Measurements from ENCODE around the gene TMA7.
"Not testable (repeated sequence)": the region's sequence is repeated elsewhere in the genome, so short reads cannot be mapped to it uniquely, and the experiment has no call there.

Gene TMA7

DNA sequence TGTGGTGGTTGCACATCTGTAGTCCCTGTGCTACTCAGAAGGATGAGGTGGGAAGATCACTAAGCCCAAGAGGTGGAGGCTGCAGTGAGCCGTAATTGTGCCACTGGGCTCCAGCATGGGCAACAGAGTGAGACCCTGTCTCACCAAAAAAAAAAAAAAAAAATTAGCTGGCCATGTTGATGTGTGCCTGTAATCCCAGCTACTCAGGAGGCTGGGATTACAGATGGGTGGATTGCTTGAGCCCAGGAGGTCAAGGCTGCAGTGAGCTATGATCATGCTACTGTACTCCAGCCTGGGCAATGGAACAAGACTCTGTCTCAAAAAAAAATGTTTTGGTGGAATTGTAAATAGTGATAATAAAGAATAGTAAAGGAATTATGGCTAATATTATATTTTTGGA lies 16.4 kb downstream of the TMA7 start:
- no peak for DNase-seq
- intact Hi-C loops (cut with DNase I): no loop called here

- no peak for DNase-seq
Observed at GRCh38 chr3:48459331-48459730, 19.3 kb downstream of the TMA7 start.

GRCh38 chr3:48459773-48460516 lies 19.9 kb downstream of the TMA7 start:
- no peak for DNase-seq
- intact Hi-C loops (cut with DNase I): no loop called here

More at GRCh38 chr3:48459331-48459730, 19.3 kb downstream of the TMA7 start:
- intact Hi-C loops (cut with DNase I): no loop called here

DNA sequence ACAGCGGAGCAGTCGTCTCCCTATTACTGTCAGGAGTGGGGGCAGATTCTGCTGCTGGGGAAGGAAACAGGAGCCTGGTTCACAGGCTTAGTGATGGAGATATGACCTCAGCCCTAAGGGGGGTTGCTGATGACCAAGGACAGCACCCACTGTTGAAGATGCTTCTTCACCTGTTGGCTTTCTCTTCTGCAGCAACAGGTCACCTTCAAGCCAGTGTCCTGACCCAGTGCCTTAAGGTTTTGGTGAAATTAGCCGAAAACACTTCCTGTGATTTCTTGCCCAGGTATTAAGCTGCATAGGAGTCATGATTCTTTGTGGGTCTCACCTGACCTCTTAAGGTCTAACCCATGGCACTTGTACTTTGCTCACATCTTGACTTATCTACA lies 20.5 kb downstream of the TMA7 start:
- DNase-seq: no peak
- intact Hi-C loops (cut with DNase I): no loop called here

- intact Hi-C loops (cut with DNase I): not testable (repeated sequence)
Observed at GRCh38 chr3:48461767-48462166, 21.7 kb downstream of the TMA7 start.

DNA sequence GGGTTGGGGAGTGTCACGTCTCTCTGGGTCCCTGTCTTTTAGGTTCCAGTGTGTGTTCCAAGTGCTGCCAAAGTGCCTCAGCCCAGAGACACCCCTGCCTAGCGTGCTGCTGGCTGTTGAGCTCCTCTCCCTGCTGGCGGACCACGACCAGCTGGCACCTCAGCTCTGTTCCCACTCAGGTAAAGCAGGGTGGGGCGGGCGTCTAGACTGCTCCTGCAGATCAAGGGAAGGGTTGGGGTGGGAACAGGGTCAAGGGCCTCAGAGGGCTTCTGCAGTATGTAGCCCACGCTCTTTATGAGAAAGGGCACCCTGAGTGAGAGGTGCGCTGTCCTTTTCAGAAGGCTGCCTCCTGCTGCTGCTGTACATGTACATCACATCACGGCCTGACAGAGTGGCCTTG lies 23.6 kb downstream of the TMA7 start:
- intact Hi-C loops (cut with DNase I): loop anchor here (2.0 kb wide), 1 partner anchor 83 kb away; no protein-coding TSS in a partner anchor
- DNase-seq: no peak

More at GRCh38 chr3:48461767-48462166, 21.7 kb downstream of the TMA7 start:
- DNase-seq: not testable (repeated sequence)

DNA sequence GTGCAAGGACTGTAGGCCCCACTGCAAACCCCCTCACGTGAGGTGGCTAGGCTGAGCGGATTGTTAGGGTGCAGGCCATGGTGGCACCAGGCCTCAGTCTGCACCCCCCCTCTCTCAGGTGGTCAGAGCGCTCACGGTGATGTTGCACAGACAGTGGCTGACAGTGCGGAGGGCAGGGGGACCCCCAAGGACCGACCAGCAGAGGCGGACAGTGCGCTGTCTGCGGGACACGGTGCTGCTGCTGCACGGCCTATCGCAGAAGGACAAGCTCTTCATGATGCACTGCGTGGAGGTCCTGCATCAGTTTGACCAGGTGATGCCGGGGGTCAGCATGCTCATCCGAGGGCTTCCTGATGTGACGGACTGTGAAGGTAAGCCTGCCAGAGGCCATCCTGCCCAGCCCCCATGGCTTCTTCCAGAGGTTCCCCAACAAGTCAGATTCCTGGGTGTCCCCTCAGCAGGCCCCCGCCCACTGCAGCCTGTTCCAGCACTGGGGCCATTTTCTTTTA lies 24.7 kb downstream of the TMA7 start:
- peak in 1 of 42 donors; percentile 29 for DNase-seq
- intact Hi-C loops (cut with DNase I): loop anchor here (2.0 kb wide), 1 partner anchor 82 kb away; no protein-coding TSS in a partner anchor

DNA sequence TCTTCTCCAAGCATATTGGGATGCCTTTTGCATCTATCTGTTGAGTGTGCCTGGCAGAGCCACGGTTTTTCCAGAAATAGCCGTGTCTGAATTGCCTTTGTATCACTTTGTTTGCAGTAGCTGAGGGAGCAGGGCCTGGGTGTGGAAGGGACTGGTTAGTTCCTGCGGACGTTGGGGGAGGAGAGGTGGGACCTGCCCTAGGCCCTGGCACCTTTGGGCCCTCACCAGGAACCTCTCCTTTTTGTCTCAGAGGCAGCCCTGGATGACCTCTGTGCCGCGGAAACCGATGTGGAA lies 25.1 kb downstream of the TMA7 start:
- intact Hi-C loops (cut with DNase I): loop anchor here (2.0 kb wide), 1 partner anchor 82 kb away; no protein-coding TSS in a partner anchor
- DNase-seq: no peak

GRCh38 chr3:48465531-48466378 lies 25.7 kb downstream of the TMA7 start:
- DNase-seq: peak; percentile 82 to 99 (median 96)
- intact Hi-C loops (cut with DNase I): loop anchor here (2.0 kb wide), 1 partner anchor 81 kb away; no protein-coding TSS in a partner anchor

GRCh38 chr3:48466386-48467109 lies 26.5 kb downstream of the TMA7 start:
- intact Hi-C loops (cut with DNase I): no loop called here
- peak in 5 of 42 donors; percentile 6 to 39 (median 22) for DNase-seq

DNA sequence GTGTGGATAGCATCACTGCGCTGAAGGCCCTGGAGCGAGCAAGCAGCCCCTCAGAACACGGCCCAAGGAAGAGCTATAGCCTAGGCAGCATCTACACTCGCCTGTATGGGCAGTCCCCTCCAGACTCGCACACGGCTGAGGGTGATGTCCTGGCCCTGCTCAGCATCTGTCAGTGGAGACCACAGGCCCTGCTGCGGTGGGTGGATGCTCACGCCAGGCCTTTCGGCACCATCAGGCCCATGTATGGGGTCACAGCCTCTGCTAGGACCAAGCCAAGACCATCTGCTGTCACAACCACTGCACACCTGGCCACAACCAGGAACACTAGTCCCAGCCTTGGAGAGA lies 27.0 kb downstream of the TMA7 start:
- DNase-seq: no peak

DNA sequence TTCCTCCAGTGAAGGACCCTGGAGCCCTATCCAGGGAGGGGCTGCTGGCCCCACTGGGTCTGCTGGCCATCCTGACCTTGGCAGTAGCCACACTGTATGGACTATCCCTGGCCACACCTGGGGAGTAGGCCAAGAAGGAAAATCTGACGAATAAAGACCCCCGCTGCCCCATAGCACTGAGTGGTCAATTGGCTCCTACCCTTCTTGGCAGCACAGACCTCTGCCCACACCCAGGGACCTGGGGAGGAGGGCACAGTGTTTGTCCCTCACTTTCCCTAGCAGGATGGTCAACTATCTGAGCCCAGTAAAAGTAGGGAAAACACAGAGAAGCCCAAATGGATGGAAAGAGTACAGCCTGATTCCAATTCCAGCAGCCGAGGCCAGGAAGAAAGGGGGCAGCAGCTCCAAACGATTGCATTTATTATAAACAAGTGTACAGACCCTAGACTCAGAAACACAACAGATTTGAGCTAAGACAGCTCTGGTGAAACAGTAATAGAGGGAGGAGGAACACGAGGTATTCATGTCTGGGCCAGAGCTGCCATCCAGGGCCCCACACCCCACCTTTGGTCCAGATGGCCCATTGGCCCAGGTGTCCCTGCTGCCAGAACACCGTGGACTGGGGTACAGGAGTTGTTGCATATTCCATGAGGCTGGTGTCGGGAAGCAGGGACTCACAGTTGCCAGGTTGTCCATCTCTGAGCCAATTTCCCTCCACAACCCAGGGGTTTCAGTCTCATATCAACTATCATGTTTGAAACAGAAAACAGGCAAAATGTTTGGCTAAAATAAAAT lies 27.6 kb downstream of the TMA7 start:
- intact Hi-C loops (cut with DNase I): no loop called here

More for the DNA sequence above, 27.0 kb downstream of the TMA7 start:
- intact Hi-C loops (cut with DNase I): no loop called here

DNA sequence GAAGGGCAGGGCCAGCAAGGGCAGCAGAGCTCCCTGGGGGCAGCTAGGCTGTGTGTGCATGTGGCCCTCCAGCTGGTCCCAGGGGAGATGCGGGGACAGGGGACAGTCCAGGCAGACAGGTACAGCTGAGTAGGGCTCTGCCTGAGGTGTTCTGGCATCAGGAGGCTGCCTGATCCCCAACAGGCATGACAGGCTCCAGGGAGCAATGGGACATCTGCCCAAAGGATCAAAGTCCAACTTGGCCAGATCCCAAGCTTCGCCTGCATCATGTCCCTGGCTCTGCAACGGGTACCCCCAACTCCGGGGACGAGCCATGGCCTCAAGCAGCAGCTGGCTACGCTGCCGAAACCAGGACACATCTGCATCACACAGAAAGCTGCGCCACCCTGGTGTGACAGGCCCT lies 28.3 kb downstream of the TMA7 start:
- peak in 4 of 42 donors; percentile 7 to 59 (median 28) for DNase-seq
- intact Hi-C loops (cut with DNase I): no loop called here

More for the DNA sequence above, 27.6 kb downstream of the TMA7 start:
- no peak for DNase-seq

DNA sequence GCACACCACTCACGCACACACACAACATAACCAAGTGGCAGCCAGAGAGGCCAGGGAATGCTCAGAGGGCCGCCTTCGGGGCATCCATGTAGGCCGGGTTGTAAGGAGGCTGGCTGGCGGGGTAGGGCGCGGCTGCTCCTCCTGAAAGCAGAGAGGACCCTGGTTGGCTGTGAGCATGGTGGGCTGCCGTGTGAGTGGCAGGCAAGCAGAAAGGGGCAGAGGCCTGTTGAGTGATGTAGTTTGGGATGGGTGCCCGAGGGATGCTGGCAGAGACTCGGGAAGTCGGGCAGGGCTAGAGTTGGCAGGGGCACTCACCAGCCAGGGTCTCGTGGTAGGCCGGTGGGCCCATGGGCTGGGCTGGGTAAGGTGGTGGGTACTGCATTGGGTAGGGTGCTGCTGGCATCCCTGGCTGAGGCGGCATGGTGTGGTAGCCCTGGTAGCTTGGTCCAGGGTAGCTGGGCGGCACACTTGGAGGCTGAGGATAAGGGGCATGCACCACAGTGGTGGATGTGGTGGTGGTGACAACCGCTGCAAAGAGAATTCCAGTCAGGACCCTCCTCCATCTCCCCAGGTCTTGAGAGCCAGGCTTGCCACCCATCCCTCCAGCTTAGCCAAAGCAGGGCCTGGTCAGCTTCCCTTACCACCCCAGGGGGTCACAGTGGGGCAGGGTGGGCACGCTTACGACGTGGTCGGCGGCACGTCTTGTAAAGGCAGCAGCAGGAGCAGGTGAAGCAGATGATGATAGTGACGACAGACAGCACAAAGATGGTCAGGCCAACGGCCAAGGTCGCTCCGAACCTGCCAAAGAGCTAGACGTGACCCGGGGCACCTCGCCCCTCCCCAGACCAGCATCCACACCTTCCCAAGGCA lies 29.2 kb downstream of the TMA7 start:
- DNase-seq: peak in 15 of 42 donors; percentile 8 to 64 (median 43)
- intact Hi-C loops (cut with DNase I): no loop called here

DNA sequence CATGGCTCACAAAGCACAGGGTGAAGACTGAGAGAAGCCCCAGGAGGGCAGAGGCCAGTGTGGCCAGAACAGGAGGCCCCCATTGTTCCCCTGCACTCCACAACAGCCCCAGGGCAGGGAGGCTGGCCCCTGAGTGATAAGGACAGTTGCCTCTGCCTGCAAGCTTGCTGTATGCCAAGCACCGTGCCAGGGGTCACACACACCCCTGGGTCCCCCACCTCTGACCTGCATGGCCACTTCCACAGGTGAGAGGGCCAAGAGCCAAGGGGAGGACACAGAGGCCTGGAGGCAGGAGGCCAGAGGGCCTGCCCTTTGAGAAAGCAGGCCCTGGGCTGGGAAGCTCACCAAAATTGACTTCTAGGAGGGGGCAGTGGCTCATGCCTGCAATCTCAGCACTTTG lies 30.2 kb downstream of the TMA7 start:
- intact Hi-C loops (cut with DNase I): no loop called here
- DNase-seq: no peak

GRCh38 chr3:48472673-48472922 lies 32.5 kb downstream of the TMA7 start:
- peak in 2 of 42 donors; percentile 18 to 26 for DNase-seq
- intact Hi-C loops (cut with DNase I): no loop called here

DNA sequence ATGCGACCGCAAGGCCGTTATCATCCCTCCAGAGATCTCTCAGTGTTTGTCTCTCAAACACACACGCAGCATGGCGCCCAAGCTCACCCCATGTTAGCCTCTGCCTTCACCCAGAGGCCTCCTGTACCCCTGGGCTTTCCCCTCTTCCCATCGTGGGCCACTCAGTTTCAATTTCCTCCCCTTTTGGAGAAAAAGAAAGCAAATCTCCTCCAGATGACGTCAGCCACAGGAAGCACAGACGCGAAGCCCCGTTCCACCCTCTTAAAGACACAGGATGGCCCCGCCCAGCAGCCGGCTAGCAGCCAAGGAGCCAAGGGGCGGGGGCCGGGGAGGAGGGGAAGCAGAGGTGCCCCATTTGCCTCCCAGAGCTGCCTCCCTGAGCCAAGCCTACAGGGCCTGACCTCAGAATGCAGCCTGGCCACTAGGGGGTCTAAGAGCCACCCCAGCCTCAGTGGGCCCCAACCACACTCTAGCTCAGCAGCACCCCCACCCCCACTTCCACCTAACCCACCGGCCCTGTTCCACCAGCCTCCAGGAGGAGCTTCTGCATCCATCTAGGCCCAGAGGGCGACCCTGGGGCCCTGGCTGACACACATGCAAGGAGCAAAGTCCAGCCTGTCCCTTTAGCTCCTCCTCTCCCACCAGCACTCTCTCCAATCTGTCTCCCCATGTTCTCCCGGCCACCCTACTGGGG lies 33.0 kb downstream of the TMA7 start:
- intact Hi-C loops (cut with DNase I): no loop called here
- peak; percentile 73 to 96 (median 88) for DNase-seq
